CD1c-positive myeloid dendritic cell (primary cell): ENCODE measurements around the gene NMS.
"Not testable (repeated sequence)": the region's sequence is repeated elsewhere in the genome, so short reads cannot be mapped to it uniquely, and the experiment has no call there.

ENCODE experiments used
- DNase-seq: peaks from one replicate; pipeline ENCODE4 v3.0.0-alpha.2; 2016; ENCODE audit errors: extremely low spot score

NMS gene

GRCh38 chr2:100470182-100470581 lies at the start of gene NMS:
NMS (plus strand) TSS chr2:100470482; CDS start chr2:100470489, 7 bp downstream.
- DNase-seq: no peak

GRCh38 chr2:100422320-100423055 lies 47.8 kb upstream of the NMS start:
- DNase-seq: peak; percentile 10

GRCh38 chr2:100423631-100424030 lies 46.7 kb upstream of the NMS start:
- DNase-seq: no peak

- no peak for DNase-seq
Measured at GRCh38 chr2:100424277-100424875, 45.9 kb upstream of the NMS start.

GRCh38 chr2:100425107-100425506 lies 45.2 kb upstream of the NMS start:
- DNase-seq: no peak

- peak; percentile 38 for DNase-seq
Measured at GRCh38 chr2:100425573-100426383, 44.5 kb upstream of the NMS start.

- no peak for DNase-seq
Measured at GRCh38 chr2:100426384-100426720, 43.9 kb upstream of the NMS start.

- no peak for DNase-seq
Measured at GRCh38 chr2:100427111-100427510, 43.2 kb upstream of the NMS start.

- DNase-seq: peak; percentile 63
Measured at GRCh38 chr2:100427627-100428258, 42.5 kb upstream of the NMS start.

GRCh38 chr2:100429726-100430125 lies 40.6 kb upstream of the NMS start:
- DNase-seq: no peak

- DNase-seq: no peak
Measured at GRCh38 chr2:100437751-100438150, 32.5 kb upstream of the NMS start.

GRCh38 chr2:100446696-100447095 lies 23.6 kb upstream of the NMS start:
- no peak for DNase-seq

GRCh38 chr2:100451092-100451491 lies 19.2 kb upstream of the NMS start:
- DNase-seq: no peak

GRCh38 chr2:100451734-100452133 lies 18.5 kb upstream of the NMS start:
- DNase-seq: no peak

GRCh38 chr2:100453853-100454252 lies 16.4 kb upstream of the NMS start:
- no peak for DNase-seq

- DNase-seq: not testable (repeated sequence)
Measured at GRCh38 chr2:100456357-100456756, 13.9 kb upstream of the NMS start.

GRCh38 chr2:100460904-100461530 lies 9.3 kb upstream of the NMS start:
- no peak for DNase-seq

GRCh38 chr2:100470898-100471514 lies 724 bp downstream of the NMS start:
- DNase-seq: peak; percentile 2

GRCh38 chr2:100476606-100477005 lies 6.3 kb downstream of the NMS start:
- no peak for DNase-seq

- peak; percentile 3 for DNase-seq
Measured at GRCh38 chr2:100482741-100483140, 12.5 kb downstream of the NMS start.

- DNase-seq: no peak
Measured at GRCh38 chr2:100483895-100484294, 13.6 kb downstream of the NMS start.
